Gastrocnemius medialis (tissue), 4 donors: ENCODE results near the gene SORBS1. TPM values are rescaled to one million over a fixed set of nuclear protein-coding genes. Genes with fewer than 3 reads are reported as not detected.

Source experiments
- ATAC-seq, 2 donors: fragments of 150-250 bp; one replicate each; pipeline ENCODE4 v1.9.1; 2016
- DNase-seq, 2 donors: peaks; one replicate each; pipeline ENCODE4 v3.0.0-alpha.2; 2019
- H3K27ac ChIP-seq, 4 donors: fragments of 200-600 bp; sonication (generic); 1 replicate in 1 of 4; 2 replicates in 3 of 4; pipeline ENCODE4 v1.5.1; 2016 to 2018; ENCODE audit warnings: mild to moderate bottlenecking in 2 of 4, moderate library complexity in 1 of 4
- H3K27me3 ChIP-seq, 3 donors: fragments of 200-600 bp; sonication (generic) in 2 of 3; 1 replicate in 1 of 3; 2 replicates in 2 of 3; pipeline versions ENCODE4 v1.5.1 to v1.6.0; 2016 to 2019; ENCODE audit warnings: mild to moderate bottlenecking in 1 of 3, moderate library complexity in 1 of 3
- H3K36me3 ChIP-seq, 2 donors: fragments of 200-600 bp; sonication (generic) in 1 of 2; one replicate each; pipeline ENCODE4 v1.5.1; 2017 to 2018
- H3K4me1 ChIP-seq, 2 donors: fragments of 200-600 bp; sonication (generic) in 1 of 2; one replicate each; pipeline ENCODE4 v1.5.1; 2016 to 2017; ENCODE audit warnings: mild to moderate bottlenecking in 2 of 2
- H3K4me3 ChIP-seq, 4 donors: fragments of 200-600 bp; sonication (generic) in 3 of 4; 1 replicate in 1 of 4; 2 replicates in 3 of 4; pipeline ENCODE4 v1.5.1; 2016 to 2019; ENCODE audit warnings: mild to moderate bottlenecking in 2 of 4
- H3K9me3 ChIP-seq, 3 donors: fragments of 200-600 bp; sonication (generic) in 2 of 3; 1 replicate in 1 of 3; 2 replicates in 2 of 3; pipeline ENCODE4 v1.5.1; 2016 to 2019
- CTCF ChIP-seq, 5 experiments: fragments of 450-650 bp in 3 of 5; fragments of 200-600 bp in 2 of 5; sonication (generic) in 2 of 5; IDR thresholded peaks in 4 of 5; conservative IDR thresholded peaks in 1 of 5; 1 replicate in 4 of 5; 2 replicates in 1 of 5; pipeline ENCODE4 v1.5.1; 2016 to 2019; ENCODE audit warnings: antibody characterized with exemption in 5 of 5, mild to moderate bottlenecking in 3 of 5, moderate library complexity in 3 of 5
- POLR2A ChIP-seq, 2 donors: fragments of 450-650 bp; IDR thresholded peaks; one replicate each; pipeline ENCODE4 v1.6.1; 2017; ENCODE audit warnings: antibody characterized with exemption in 2 of 2, mild to moderate bottlenecking in 2 of 2, moderate library complexity in 2 of 2
- in situ Hi-C, 4 donors: fragments of 200-750 bp; cut with MboI; loops; one replicate each; pipeline versions ENCODE4 v1.15.0 to v1.8.0; 2017; ENCODE audit warnings: low sequenced_read_pairs in 4 of 4
- intact Hi-C: fragments of 100-400 bp; cut with DNase I; formaldehyde crosslinking; loops from one replicate; pipeline ENCODE4 v1.15.1; 2023; ENCODE audit warnings: low total_unique reads
- total RNA-seq, 4 donors: library from RNA; depleted of rRNA; stranded (reverse); fragments of >200 nt; gene quantifications; one replicate each; pipeline versions ENCODE4 v1.1.0 to v1.2.3, GENCODE V29; 2016

The SORBS1 gene
- total RNA-seq, 4 donors from 2014 or later, result 146 to 331 (median 186) TPM

GRCh38 chr10:95556994-95557767 lies 4.0 kb downstream of the SORBS1 start:
- no peaks in the 10 kb centered on the region for H3K27me3 ChIP-seq
- in situ Hi-C loops (no loop called here), intact Hi-C loops (no loop called here)
- TF ChIP-seq CTCF (IDR thresholded peaks at IDR 0.05 in 4 of 5, conservative IDR thresholded peaks at IDR 0.05 in 1 of 5) (no peak), POLR2A (IDR thresholded peaks at IDR 0.05) (no peak)
- H3K4me1 ChIP-seq, result peaks cover 30 to 52% of the 10 kb centered on the region in 2 donors
- H3K4me3 ChIP-seq, result no peak overlapping the region
- no peaks in the 10 kb centered on the region for H3K36me3 ChIP-seq
- ATAC-seq (no peak), DNase-seq (no peak)
- peak overlapping the region in 2 of 4 donors; percentile 89 to 96 for H3K27ac ChIP-seq
- no peaks in the 10 kb centered on the region for H3K9me3 ChIP-seq

GRCh38 chr10:95553674-95554073 lies 7.5 kb downstream of the SORBS1 start:
- intact Hi-C loops (no loop called here), in situ Hi-C loops (no loop called here)
- no peak for ATAC-seq
- Histone ChIP-seq H3K4me1 (peaks cover 45 to 62% of the 10 kb centered on the region in 2 donors), H3K4me3 (no peak overlapping the region), H3K27ac (no peak overlapping the region), H3K27me3 (no peaks in the 10 kb centered on the region), H3K36me3 (no peaks in the 10 kb centered on the region), H3K9me3 (no peaks in the 10 kb centered on the region)
- TF ChIP-seq CTCF (IDR thresholded peaks at IDR 0.05 in 4 of 5, conservative IDR thresholded peaks at IDR 0.05 in 1 of 5), result no peak
- no peak for TF ChIP-seq POLR2A (IDR thresholded peaks at IDR 0.05)
- DNase-seq, result no peak

GRCh38 chr10:95552679-95553342 lies 8.4 kb downstream of the SORBS1 start:
- no peaks in the 10 kb centered on the region for H3K9me3 ChIP-seq
- no peak for ATAC-seq
- intact Hi-C loops (no loop called here), in situ Hi-C loops (no loop called here)
- no peak for DNase-seq
- H3K27ac ChIP-seq, result peak overlapping the region in 2 of 4 donors; percentile 8 to 29
- H3K4me1 ChIP-seq, result peaks cover 47 to 58% of the 10 kb centered on the region in 2 donors
- H3K36me3 ChIP-seq, result no peaks in the 10 kb centered on the region
- H3K27me3 ChIP-seq, result no peaks in the 10 kb centered on the region
- TF ChIP-seq CTCF (IDR thresholded peaks at IDR 0.05 in 4 of 5, conservative IDR thresholded peaks at IDR 0.05 in 1 of 5) (no peak), POLR2A (IDR thresholded peaks at IDR 0.05) (no peak)
- no peak overlapping the region for H3K4me3 ChIP-seq

GRCh38 chr10:95550073-95550672 lies 11.0 kb downstream of the SORBS1 start:
- Histone ChIP-seq H3K27ac (peak overlapping the region in 3 of 4 donors; percentile 4 to 47 (median 21)), H3K4me3 (no peak overlapping the region)

More at GRCh38 chr10:95550073-95550672, 11.0 kb downstream of the SORBS1 start:
- in situ Hi-C loops, result no loop called here
- intact Hi-C loops, result no loop called here
- TF ChIP-seq CTCF (IDR thresholded peaks at IDR 0.05 in 4 of 5, conservative IDR thresholded peaks at IDR 0.05 in 1 of 5) (no peak), POLR2A (IDR thresholded peaks at IDR 0.05) (no peak)
- Histone ChIP-seq H3K27me3 (no peaks in the 10 kb centered on the region), H3K36me3 (no peaks in the 10 kb centered on the region), H3K9me3 (no peaks in the 10 kb centered on the region), H3K4me1 (peaks cover 59 to 64% of the 10 kb centered on the region in 2 donors)
- DNase-seq (no peak), ATAC-seq (no peak)
